SU-DHL-6 (cell line): Measurements from ENCODE around the gene PDHB.

Source experiments
- EZH2phosphoT487 ChIP-seq: fragments of 200-600 bp; sonication (generic), shearing (Covaris generic); conservative IDR thresholded peaks from 2 replicates; pipeline ENCODE4 v1.6.1; 2018; ENCODE audit warnings: mild to moderate bottlenecking, antibody characterized with exemption, low read length, moderate library complexity, mixed read lengths
- TF ChIP-seq, protein P1 (sequence below): fragments of 200-600 bp; sonication (generic); IDR thresholded peaks from one replicate; pipeline ENCODE4 v1.5.1; 2017; ENCODE audit warnings: antibody characterized with exemption, mild to moderate bottlenecking, low read length, moderate library complexity; ENCODE audit not compliant: insufficient read depth, poor library complexity, severe bottlenecking

GRCh38 chr3:58394339-58394738 lies 39.3 kb downstream of the PDHB start:
- TF ChIP-seq, protein P1, sequence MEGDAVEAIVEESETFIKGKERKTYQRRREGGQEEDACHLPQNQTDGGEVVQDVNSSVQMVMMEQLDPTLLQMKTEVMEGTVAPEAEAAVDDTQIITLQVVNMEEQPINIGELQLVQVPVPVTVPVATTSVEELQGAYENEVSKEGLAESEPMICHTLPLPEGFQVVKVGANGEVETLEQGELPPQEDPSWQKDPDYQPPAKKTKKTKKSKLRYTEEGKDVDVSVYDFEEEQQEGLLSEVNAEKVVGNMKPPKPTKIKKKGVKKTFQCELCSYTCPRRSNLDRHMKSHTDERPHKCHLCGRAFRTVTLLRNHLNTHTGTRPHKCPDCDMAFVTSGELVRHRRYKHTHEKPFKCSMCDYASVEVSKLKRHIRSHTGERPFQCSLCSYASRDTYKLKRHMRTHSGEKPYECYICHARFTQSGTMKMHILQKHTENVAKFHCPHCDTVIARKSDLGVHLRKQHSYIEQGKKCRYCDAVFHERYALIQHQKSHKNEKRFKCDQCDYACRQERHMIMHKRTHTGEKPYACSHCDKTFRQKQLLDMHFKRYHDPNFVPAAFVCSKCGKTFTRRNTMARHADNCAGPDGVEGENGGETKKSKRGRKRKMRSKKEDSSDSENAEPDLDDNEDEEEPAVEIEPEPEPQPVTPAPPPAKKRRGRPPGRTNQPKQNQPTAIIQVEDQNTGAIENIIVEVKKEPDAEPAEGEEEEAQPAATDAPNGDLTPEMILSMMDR = no peak
- no peak for TF ChIP-seq EZH2phosphoT487
